Natural killer cell (primary cell): ENCODE results near the gene YARS1. TPM values are rescaled to one million over a fixed set of nuclear protein-coding genes. Genes with fewer than 3 reads are reported as not detected.

Experiments
- ATAC-seq, 3 donors: fragments of 150-1000 bp in 2 of 3; fragments of 200-7000 bp in 1 of 3; cut with Tn5 transposase; 1 replicate in 1 of 3; 2 replicates in 2 of 3; pipeline ENCODE4 v1.10.0; 2021; ENCODE audit warnings: mild to moderate bottlenecking in 2 of 3, moderate library complexity in 2 of 3
- DNase-seq, 2 donors: peaks; one replicate each; pipeline versions ENCODE4 v3.0.0 to v3.0.0-alpha.2; 2013 to 2021; ENCODE audit warnings: mixed read lengths in 1 of 2
- H3K27ac ChIP-seq: one replicate; pipeline ENCODE4 v1.5.1; 2013; ENCODE audit warnings: mild to moderate bottlenecking, low read length
- H3K27me3 ChIP-seq: one replicate; pipeline ENCODE4 v1.6.1; 2013; ENCODE audit warnings: low read length; ENCODE audit not compliant: control insufficient read depth, insufficient read depth
- H3K36me3 ChIP-seq: one replicate; pipeline ENCODE4 v1.6.1; 2013; ENCODE audit warnings: low read length; ENCODE audit not compliant: control insufficient read depth, insufficient read depth
- H3K4me1 ChIP-seq: one replicate; pipeline ENCODE4 v1.6.1; 2013; ENCODE audit warnings: low read length; ENCODE audit not compliant: control insufficient read depth, insufficient read depth
- H3K4me3 ChIP-seq: one replicate; pipeline ENCODE4 v1.5.1; 2013; ENCODE audit warnings: low read length
- H3K9me3 ChIP-seq: one replicate; pipeline ENCODE4 v1.6.1; 2013; ENCODE audit warnings: low read length; ENCODE audit not compliant: control insufficient read depth, insufficient read depth
- H3K27ac Mint-ChIP-seq, 2 donors: one replicate each; pipeline ENCODE4 v1.8.0; 2022; ENCODE audit warnings: mild to moderate bottlenecking in 2 of 2, mixed read lengths in 2 of 2, moderate library complexity in 1 of 2
- H3K27me3 Mint-ChIP-seq, 2 donors: one replicate each; pipeline ENCODE4 v1.8.0; 2022; ENCODE audit warnings: low read depth in 2 of 2, mixed read lengths in 2 of 2
- H3K36me3 Mint-ChIP-seq: one replicate; pipeline ENCODE4 v1.8.0; 2022; ENCODE audit warnings: mixed read lengths
- H3K4me1 Mint-ChIP-seq, 2 donors: one replicate each; pipeline ENCODE4 v1.8.0; 2022; ENCODE audit warnings: mixed read lengths in 2 of 2
- H3K4me3 Mint-ChIP-seq: one replicate; pipeline ENCODE4 v1.8.0; 2022; ENCODE audit warnings: mild to moderate bottlenecking, moderate library complexity, mixed read lengths
- H3K9me3 Mint-ChIP-seq, 2 donors: one replicate each; pipeline ENCODE4 v1.8.0; 2022; ENCODE audit warnings: mixed read lengths in 2 of 2
- CTCF ChIP-seq: fragments of 200-600 bp; IDR thresholded peaks from one replicate; pipeline ENCODE4 v1.8.0; 2022; ENCODE audit warnings: antibody characterized with exemption
- whole genome bisulfite sequencing: methylation state at CpG from one replicate; pipeline ENCODE4 v1.1.7; 2013; ENCODE audit warnings: missing lambda C conversion rate; ENCODE audit not compliant: insufficient coverage; 5-methylcytosine and 5-hydroxymethylcytosine counted together
- intact Hi-C: fragments of 100-400 bp; cut with micrococcal nuclease; formaldehyde crosslinking; loops from one replicate; pipeline ENCODE4 v1.14.2; 2022
- total RNA-seq, 4 donors: library from RNA; stranded (reverse); fragments of 120-200 nt in 1 of 4; gene quantifications; one replicate each; pipeline versions ENCODE4 v1.2.3 to v1.2.4, GENCODE V29; 2013 to 2022

The YARS1 gene
- total RNA-seq, 3 donors from 2014 or later (not counting 1 experiment from before 2014, with no cell fraction given) = 163 to 223 (median 197) TPM

DNA sequence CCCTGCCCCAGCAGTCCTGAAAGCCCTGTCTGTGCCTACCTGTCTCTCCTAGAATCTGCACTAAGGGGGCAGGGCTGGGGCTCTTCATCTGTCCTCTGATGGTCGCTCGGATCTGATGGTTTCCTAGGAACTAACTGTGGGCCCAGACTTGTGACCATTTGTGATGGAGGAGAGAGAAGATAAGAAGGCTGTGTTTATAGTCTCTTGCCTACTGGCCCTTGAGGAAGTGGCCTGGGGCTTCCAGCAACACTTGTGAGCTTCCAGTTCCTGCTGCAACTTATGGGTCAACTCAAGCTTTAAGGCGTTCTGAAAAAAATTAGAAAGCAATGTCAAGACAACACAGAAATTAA, 61.4 kb downstream of the YARS1 start:
- no peaks in the 10 kb centered on the region for H3K9me3 Mint-ChIP-seq
- H3K4me3 Mint-ChIP-seq = peak overlapping the region; percentile 17
- Histone ChIP-seq H3K4me1 (peaks cover 15% of the 10 kb centered on the region), H3K27ac (no peak overlapping the region), H3K9me3 (no peaks in the 10 kb centered on the region), H3K4me3 (no peak overlapping the region), H3K27me3 (no peaks in the 10 kb centered on the region), H3K36me3 (no peaks in the 10 kb centered on the region)
- peaks cover 12 to 13% of the 10 kb centered on the region in 2 donors for H3K27me3 Mint-ChIP-seq
- intact Hi-C loops = no loop called here
- ATAC-seq = no peak
- TF ChIP-seq CTCF = no peak
- H3K36me3 Mint-ChIP-seq = no peaks in the 10 kb centered on the region
- DNase-seq = no peak
- H3K4me1 Mint-ChIP-seq = peaks cover 15 to 23% of the 10 kb centered on the region in 2 donors
- peak overlapping the region in 1 of 2 donors; percentile 29 for H3K27ac Mint-ChIP-seq
- 75% methylated on average over 3 of the region's 3 CpGs for WGBS

DNA sequence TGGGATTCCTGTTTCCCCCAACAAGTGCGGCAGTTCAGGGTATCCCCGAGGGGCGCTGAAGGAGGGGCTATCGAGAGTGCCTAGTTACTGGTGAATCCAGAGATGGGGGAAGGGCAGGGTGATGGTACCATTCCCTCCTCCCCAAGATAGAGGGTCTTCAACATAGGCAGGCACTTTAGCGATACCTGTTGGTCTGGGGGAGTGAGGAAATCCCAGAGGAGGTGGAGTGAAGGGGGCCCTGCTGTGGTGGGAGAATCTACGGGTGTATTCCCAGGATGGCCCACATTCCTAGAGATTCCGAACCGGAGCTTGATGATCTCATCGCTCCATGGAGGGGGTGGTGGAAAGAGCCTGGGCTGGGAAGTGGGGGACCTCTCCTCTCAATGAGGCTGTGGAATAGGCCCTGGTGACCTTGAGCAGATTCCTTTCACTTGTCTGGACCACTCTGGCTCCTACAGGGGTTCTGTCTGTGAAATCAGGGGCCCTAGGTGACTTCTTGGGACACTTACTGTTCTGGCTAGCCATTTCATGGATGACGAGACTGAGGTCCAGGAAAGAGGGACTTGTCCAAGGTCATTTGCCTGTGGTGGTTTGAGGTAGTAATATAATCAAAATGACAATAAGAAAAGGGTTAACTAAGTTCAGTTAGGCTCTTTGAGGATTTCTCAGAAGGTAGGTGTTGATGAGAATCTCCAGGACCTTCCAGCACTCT, 61.9 kb downstream of the YARS1 start:
- Mint-ChIP-seq H3K27ac (peak overlapping the region in 1 of 2 donors; percentile 29), H3K4me3 (peak overlapping the region; percentile 17)

GRCh38 chr1:32754317-32755097, 62.7 kb downstream of the YARS1 start:
- Mint-ChIP-seq H3K4me1 (peaks cover 10 to 23% of the 10 kb centered on the region in 2 donors), H3K4me3 (peak overlapping the region; percentile 62), H3K9me3 (no peaks in the 10 kb centered on the region), H3K27ac (peak overlapping the region in 1 of 2 donors; percentile 79), H3K36me3 (no peaks in the 10 kb centered on the region), H3K27me3 (peaks cover 12 to 13% of the 10 kb centered on the region in 2 donors)
- no peak for TF ChIP-seq CTCF
- 11% methylated on average over 29 of the region's 47 CpGs for WGBS
- Histone ChIP-seq H3K27me3 (no peaks in the 10 kb centered on the region), H3K9me3 (no peaks in the 10 kb centered on the region), H3K27ac (no peak overlapping the region), H3K4me3 (peak overlapping the region; percentile 30), H3K4me1 (peaks cover 15% of the 10 kb centered on the region), H3K36me3 (no peaks in the 10 kb centered on the region)
- ATAC-seq (peak; percentile 55 to 66 (median 58)), DNase-seq (peak in 1 of 2 donors; percentile 78)
- intact Hi-C loops = no loop called here

More for the DNA sequence above, 61.9 kb downstream of the YARS1 start:
- no peaks in the 10 kb centered on the region for H3K36me3 Mint-ChIP-seq
- ATAC-seq (no peak), DNase-seq (no peak)
- intact Hi-C loops = no loop called here
- no peaks in the 10 kb centered on the region for H3K9me3 Mint-ChIP-seq
- WGBS = 85% methylated on average over 10 of the region's 10 CpGs
- peaks cover 15 to 23% of the 10 kb centered on the region in 2 donors for H3K4me1 Mint-ChIP-seq
- H3K36me3 ChIP-seq = no peaks in the 10 kb centered on the region
- H3K9me3 ChIP-seq = no peaks in the 10 kb centered on the region
- no peaks in the 10 kb centered on the region for H3K27me3 ChIP-seq
- H3K4me1 ChIP-seq = peaks cover 15% of the 10 kb centered on the region
- H3K4me3 ChIP-seq = no peak overlapping the region
- no peak overlapping the region for H3K27ac ChIP-seq
- no peak for TF ChIP-seq CTCF
- H3K27me3 Mint-ChIP-seq = peaks cover 12 to 13% of the 10 kb centered on the region in 2 donors
